Measurements from ENCODE around the gene VSX2. TPM values are rescaled to one million over a fixed set of nuclear protein-coding genes. Genes with fewer than 3 reads are reported as not detected.

Gene VSX2
- total RNA-seq, 2 experiments from 2014 or later, result not detected

GRCh38 chr14:74237441-74237840 is 1.8 kb upstream of the VSX2 start:
- Mint-ChIP-seq H3K4me1 (ENCODE audit: low read depth) (peaks cover 15% of the 10 kb centered on the region), H3K27me3 (ENCODE audit: low read depth) (peaks cover 46% of the 10 kb centered on the region), H3K36me3 (ENCODE audit: low read depth) (no peaks in the 10 kb centered on the region), H3K9me3 (no peaks in the 10 kb centered on the region), H3K4me3 (no peak overlapping the region), H3K27ac (no peak overlapping the region)
- CTCF ChIA-PET, result no interaction called here
- intact Hi-C loops (cut with micrococcal nuclease), result no loop called here
- DNase-seq, result no peak

- H3K27me3 Mint-ChIP-seq (ENCODE audit: low read depth), result peaks cover 69% of the 10 kb centered on the region
- no peak for DNase-seq
- H3K4me3 Mint-ChIP-seq, result peak overlapping the region; percentile 30
- intact Hi-C loops (cut with micrococcal nuclease), result no loop called here
- CTCF ChIA-PET, result interaction anchor here (1.0 to 1.5 kb wide), 2 partner anchors 17 to 26 kb away, joined by 3 to 4 read pairs; no protein-coding TSS in a partner anchor
- H3K27ac Mint-ChIP-seq, result no peak overlapping the region
- no peaks in the 10 kb centered on the region for H3K36me3 Mint-ChIP-seq (ENCODE audit: low read depth)
- no peaks in the 10 kb centered on the region for H3K9me3 Mint-ChIP-seq
- peaks cover 15% of the 10 kb centered on the region for H3K4me1 Mint-ChIP-seq (ENCODE audit: low read depth)
Observed at GRCh38 chr14:74239848-74240793, 872 bp downstream of the VSX2 start.

DNA sequence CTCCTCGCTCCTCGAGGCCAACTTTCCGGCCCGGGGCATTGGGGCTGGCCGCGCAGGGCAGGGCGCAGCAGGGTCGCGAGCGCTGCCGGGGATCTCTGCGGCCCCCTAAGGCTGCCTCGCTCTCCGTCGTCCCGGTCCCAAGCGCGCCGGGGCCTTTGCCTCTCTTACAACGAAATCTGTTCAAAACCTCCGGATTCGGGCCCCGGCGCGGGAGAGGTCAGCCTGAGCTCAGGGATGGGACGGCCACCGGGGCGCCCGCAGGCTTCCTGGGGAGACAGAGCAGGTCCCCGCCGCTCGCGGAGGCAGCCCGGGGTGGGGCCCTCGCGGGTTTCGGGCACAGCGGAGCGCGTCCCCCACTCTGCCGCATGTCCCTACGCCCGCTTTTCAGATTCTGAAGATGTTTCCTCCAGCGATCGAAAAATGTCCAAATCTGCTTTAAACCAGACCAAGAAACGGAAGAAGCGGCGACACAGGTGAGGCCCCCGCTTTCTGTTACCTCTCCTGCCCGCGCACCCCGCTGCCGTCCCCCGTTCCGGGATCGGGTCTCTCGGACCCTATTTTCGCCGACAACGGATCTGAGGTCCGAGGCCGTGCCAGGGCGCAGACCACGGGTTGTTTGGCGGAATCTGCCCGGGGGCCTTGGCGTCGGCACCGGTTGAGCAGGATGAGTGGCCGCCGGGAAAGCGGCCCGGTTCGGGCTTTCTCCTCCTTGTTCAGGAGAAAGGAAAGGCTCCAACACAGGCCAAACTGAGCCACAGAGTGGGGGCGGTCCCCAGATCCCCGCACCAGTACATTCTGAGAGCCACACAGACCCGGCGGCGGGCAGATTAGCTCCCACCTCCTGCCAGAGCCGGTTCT is 1.8 kb downstream of the VSX2 start:
- no peak overlapping the region for H3K27ac Mint-ChIP-seq
- no peaks in the 10 kb centered on the region for H3K9me3 Mint-ChIP-seq
- H3K27me3 Mint-ChIP-seq (ENCODE audit: low read depth), result peaks cover 75% of the 10 kb centered on the region
- DNase-seq, result no peak
- CTCF ChIA-PET, result interaction anchor here (0.7 to 1.0 kb wide), 2 partner anchors 16 to 18 kb away, joined by 3 to 4 read pairs; no protein-coding TSS in a partner anchor
- no peaks in the 10 kb centered on the region for H3K36me3 Mint-ChIP-seq (ENCODE audit: low read depth)
- intact Hi-C loops (cut with micrococcal nuclease), result no loop called here
- H3K4me3 Mint-ChIP-seq, result peak overlapping the region; percentile 47
- H3K4me1 Mint-ChIP-seq (ENCODE audit: low read depth), result peaks cover 15% of the 10 kb centered on the region

DNA sequence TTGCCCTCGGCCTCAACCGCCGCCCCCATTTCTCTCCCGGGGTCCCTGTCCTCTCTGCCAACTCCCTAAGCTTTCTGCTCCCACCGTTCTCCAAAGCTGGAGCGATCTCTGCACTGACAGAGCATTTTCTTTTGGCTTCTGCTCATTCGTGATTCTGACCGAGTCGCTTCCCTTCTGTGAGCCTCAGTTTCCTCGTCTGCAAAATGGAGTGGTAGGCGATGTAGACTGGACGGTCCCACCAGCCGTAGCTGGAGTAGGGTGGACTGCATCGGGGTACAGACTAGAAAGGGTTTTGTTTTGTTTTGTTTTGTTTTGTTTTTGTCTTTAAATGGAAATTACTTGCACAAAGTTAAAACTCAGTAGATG is 2.4 kb downstream of the VSX2 start:
- Mint-ChIP-seq H3K27ac (no peak overlapping the region), H3K27me3 (ENCODE audit: low read depth) (peaks cover 76% of the 10 kb centered on the region), H3K4me3 (peak overlapping the region; percentile 47), H3K9me3 (no peaks in the 10 kb centered on the region), H3K36me3 (ENCODE audit: low read depth) (no peaks in the 10 kb centered on the region), H3K4me1 (ENCODE audit: low read depth) (peaks cover 15% of the 10 kb centered on the region)
- CTCF ChIA-PET, result interaction anchor here (0.7 kb wide), 1 partner anchor 17 kb away, joined by 3 read pairs; no protein-coding TSS in a partner anchor
- intact Hi-C loops (cut with micrococcal nuclease), result no loop called here
- DNase-seq, result no peak

DNA sequence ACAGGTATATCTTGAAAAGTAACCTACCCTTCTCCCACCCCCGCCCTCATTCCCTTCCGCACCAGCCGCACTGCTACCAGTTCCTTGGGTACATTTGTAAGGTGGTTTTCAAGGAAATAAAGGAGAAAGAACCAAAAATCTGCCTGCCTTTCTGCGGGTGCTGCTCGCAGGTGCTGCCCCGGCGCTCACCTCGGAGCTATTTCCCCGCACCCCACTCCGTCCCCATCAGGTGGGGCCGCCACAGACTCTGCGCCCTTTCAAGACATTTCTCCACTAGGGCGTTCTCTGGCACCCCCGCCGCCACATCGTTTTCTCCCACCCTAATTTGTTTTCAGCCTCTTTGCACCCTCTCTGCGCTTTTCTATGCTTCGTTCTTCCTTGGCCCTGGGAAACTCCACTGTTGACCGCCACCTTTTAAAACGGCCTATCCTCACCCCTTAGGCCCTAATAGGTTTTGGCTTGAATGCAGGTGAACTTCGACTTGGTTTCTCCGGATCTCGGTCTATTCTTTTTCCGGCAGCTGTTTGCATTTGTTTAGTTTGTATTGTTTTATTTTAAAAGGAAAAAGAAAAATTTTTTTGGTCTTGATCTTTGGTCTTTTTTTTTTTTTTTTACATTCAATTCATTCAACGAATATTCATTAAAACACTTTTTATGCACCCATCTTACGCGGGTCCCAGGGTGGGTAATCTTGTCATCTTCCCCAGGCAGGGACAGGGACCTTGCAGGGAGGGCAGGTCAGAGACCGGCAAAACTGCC is 3.0 kb downstream of the VSX2 start:
- Mint-ChIP-seq H3K27me3 (ENCODE audit: low read depth) (peaks cover 80% of the 10 kb centered on the region), H3K4me1 (ENCODE audit: low read depth) (peaks cover 15% of the 10 kb centered on the region), H3K4me3 (no peak overlapping the region), H3K9me3 (no peaks in the 10 kb centered on the region), H3K27ac (no peak overlapping the region), H3K36me3 (ENCODE audit: low read depth) (no peaks in the 10 kb centered on the region)
- DNase-seq, result no peak
- intact Hi-C loops (cut with micrococcal nuclease), result no loop called here
- CTCF ChIA-PET, result interaction anchor here (0.7 to 0.9 kb wide), 3 partner anchors 17 to 154 kb away, joined by 3 read pairs; no protein-coding TSS in a partner anchor

GRCh38 chr14:74242780-74243042 is 3.5 kb downstream of the VSX2 start:
- DNase-seq, result no peak
- Mint-ChIP-seq H3K9me3 (no peaks in the 10 kb centered on the region), H3K27me3 (ENCODE audit: low read depth) (peaks cover 77% of the 10 kb centered on the region), H3K36me3 (ENCODE audit: low read depth) (no peaks in the 10 kb centered on the region), H3K27ac (no peak overlapping the region), H3K4me1 (ENCODE audit: low read depth) (peaks cover 15% of the 10 kb centered on the region), H3K4me3 (no peak overlapping the region)
- intact Hi-C loops (cut with micrococcal nuclease), result no loop called here
- CTCF ChIA-PET, result interaction anchor here (0.9 kb wide), 1 partner anchor 25 kb away, joined by 3 read pairs; no protein-coding TSS in a partner anchor

- H3K4me1 Mint-ChIP-seq (ENCODE audit: low read depth), result peaks cover 15% of the 10 kb centered on the region
- no peak for DNase-seq
- peaks cover 75% of the 10 kb centered on the region for H3K27me3 Mint-ChIP-seq (ENCODE audit: low read depth)
- H3K27ac Mint-ChIP-seq, result no peak overlapping the region
- no peaks in the 10 kb centered on the region for H3K36me3 Mint-ChIP-seq (ENCODE audit: low read depth)
- no peak overlapping the region for H3K4me3 Mint-ChIP-seq
- no peaks in the 10 kb centered on the region for H3K9me3 Mint-ChIP-seq
- intact Hi-C loops (cut with micrococcal nuclease), result no loop called here
- CTCF ChIA-PET, result interaction anchor here (0.9 kb wide), 1 partner anchor 25 kb away, joined by 3 read pairs; no protein-coding TSS in a partner anchor
Observed at GRCh38 chr14:74243051-74243450, 3.8 kb downstream of the VSX2 start.

- H3K36me3 Mint-ChIP-seq (ENCODE audit: low read depth), result no peaks in the 10 kb centered on the region
- no peaks in the 10 kb centered on the region for H3K9me3 Mint-ChIP-seq
- H3K4me1 Mint-ChIP-seq (ENCODE audit: low read depth), result peaks cover 15% of the 10 kb centered on the region
- DNase-seq, result no peak
- no peak overlapping the region for H3K27ac Mint-ChIP-seq
- no peak overlapping the region for H3K4me3 Mint-ChIP-seq
- CTCF ChIA-PET, result no interaction called here
- intact Hi-C loops (cut with micrococcal nuclease), result no loop called here
- peaks cover 68% of the 10 kb centered on the region for H3K27me3 Mint-ChIP-seq (ENCODE audit: low read depth)
Observed at GRCh38 chr14:74244115-74244514, 4.9 kb downstream of the VSX2 start.

- no peak for DNase-seq
- CTCF ChIA-PET, result interaction anchor here (0.7 to 2.8 kb wide), 3 partner anchors 11 to 26 kb away, joined by 3 to 11 read pairs (median 5); no protein-coding TSS in a partner anchor
- Mint-ChIP-seq H3K27me3 (ENCODE audit: low read depth) (peaks cover 64% of the 10 kb centered on the region), H3K36me3 (ENCODE audit: low read depth) (no peaks in the 10 kb centered on the region), H3K4me3 (no peak overlapping the region), H3K27ac (no peak overlapping the region), H3K4me1 (ENCODE audit: low read depth) (peaks cover 13% of the 10 kb centered on the region), H3K9me3 (no peaks in the 10 kb centered on the region)
- intact Hi-C loops (cut with micrococcal nuclease), result no loop called here
Observed at GRCh38 chr14:74245292-74245691, 6.0 kb downstream of the VSX2 start.

DNA sequence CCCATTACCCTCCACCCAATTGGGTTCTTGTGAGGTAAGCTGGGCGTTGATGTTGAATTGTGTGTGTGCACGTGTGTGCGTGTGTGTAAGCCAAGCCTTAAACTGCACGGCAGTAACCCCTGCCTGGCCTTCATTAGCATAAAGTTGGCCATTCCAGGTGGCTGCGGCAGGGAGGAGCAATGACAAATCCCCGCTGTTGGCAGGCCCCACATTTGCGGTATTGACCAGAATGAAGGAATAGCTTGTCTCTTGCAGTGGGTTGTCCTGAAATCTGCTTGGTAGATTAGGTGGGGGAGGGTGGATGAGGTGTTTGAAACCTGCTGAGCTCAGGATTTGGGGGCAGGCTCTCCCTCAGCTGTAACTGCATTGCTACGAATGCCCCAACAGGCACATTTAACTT is 7.3 kb downstream of the VSX2 start:
- CTCF ChIA-PET, result interaction anchor here (1.4 to 2.8 kb wide), 3 partner anchors 10 to 28 kb away, joined by 4 to 11 read pairs (median 5); no protein-coding TSS in a partner anchor
- no peak for DNase-seq
- Mint-ChIP-seq H3K27me3 (ENCODE audit: low read depth) (peaks cover 55% of the 10 kb centered on the region), H3K27ac (no peak overlapping the region), H3K36me3 (ENCODE audit: low read depth) (no peaks in the 10 kb centered on the region), H3K9me3 (no peaks in the 10 kb centered on the region), H3K4me3 (no peak overlapping the region), H3K4me1 (ENCODE audit: low read depth) (peaks cover 10% of the 10 kb centered on the region)
- intact Hi-C loops (cut with micrococcal nuclease), result no loop called here

- H3K27ac Mint-ChIP-seq, result no peak overlapping the region
- CTCF ChIA-PET, result interaction anchor here (1.4 to 2.8 kb wide), 2 partner anchors 8 to 29 kb away, joined by 4 to 11 read pairs; no protein-coding TSS in a partner anchor
Observed at GRCh38 chr14:74248017-74248416, 8.8 kb downstream of the VSX2 start.

More at GRCh38 chr14:74248017-74248416, 8.8 kb downstream of the VSX2 start:
- H3K4me1 Mint-ChIP-seq (ENCODE audit: low read depth), result peaks cover 6% of the 10 kb centered on the region
- no peak for DNase-seq
- no peaks in the 10 kb centered on the region for H3K36me3 Mint-ChIP-seq (ENCODE audit: low read depth)
- peaks cover 43% of the 10 kb centered on the region for H3K27me3 Mint-ChIP-seq (ENCODE audit: low read depth)
- no peak overlapping the region for H3K4me3 Mint-ChIP-seq
- intact Hi-C loops (cut with micrococcal nuclease), result no loop called here
- no peaks in the 10 kb centered on the region for H3K9me3 Mint-ChIP-seq
